ENCODE results near the gene FAM13A. TPM values are rescaled to one million over a fixed set of nuclear protein-coding genes. Genes with fewer than 3 reads are reported as not detected.

The FAM13A gene
- total RNA-seq, 2 donors from 2014 or later, result 27.2 to 107 TPM

GRCh38 chr4:88725143-88725542, 331.8 kb downstream of the FAM13A start:
- H3K36me3 ChIP-seq, result no peaks in the 10 kb centered on the region
- no peak overlapping the region for H3K27ac ChIP-seq
- no peak for DNase-seq (ENCODE audit: low spot score)
- no peaks in the 10 kb centered on the region for H3K27me3 ChIP-seq (replicated peaks; ENCODE audit: insufficient read depth)
- intact Hi-C loops (cut with DNase I), result no loop called here
- WGBS, result 85% methylated on average over 4 of the region's 4 CpGs
- no peak overlapping the region for H3K4me3 ChIP-seq
- TF ChIP-seq CTCF (IDR thresholded peaks at IDR 0.05), result no peak
- no peak for TF ChIP-seq POLR2A (IDR thresholded peaks at IDR 0.05)
- no peak for TF ChIP-seq POLR2AphosphoS5 (IDR thresholded peaks at IDR 0.05)
- H3K4me1 ChIP-seq (replicated peaks), result no peaks in the 10 kb centered on the region
- H3K9me3 ChIP-seq, result no peaks in the 10 kb centered on the region

GRCh38 chr4:88724406-88724805, 332.6 kb downstream of the FAM13A start:
- Histone ChIP-seq H3K9me3 (no peaks in the 10 kb centered on the region), H3K4me1 (replicated peaks) (no peaks in the 10 kb centered on the region), H3K36me3 (no peaks in the 10 kb centered on the region), H3K27ac (no peak overlapping the region), H3K4me3 (no peak overlapping the region), H3K27me3 (replicated peaks; ENCODE audit: insufficient read depth) (no peaks in the 10 kb centered on the region)
- no peak for DNase-seq (ENCODE audit: low spot score)
- WGBS, result 83% methylated on average over 2 of the region's 2 CpGs
- intact Hi-C loops (cut with DNase I), result no loop called here
- no peak for TF ChIP-seq POLR2AphosphoS5 (IDR thresholded peaks at IDR 0.05)
- TF ChIP-seq CTCF (IDR thresholded peaks at IDR 0.05), result no peak
- TF ChIP-seq POLR2A (IDR thresholded peaks at IDR 0.05), result no peak

- 76% methylated on average over 2 of the region's 2 CpGs for WGBS
- Histone ChIP-seq H3K36me3 (no peaks in the 10 kb centered on the region), H3K27me3 (replicated peaks; ENCODE audit: insufficient read depth) (no peaks in the 10 kb centered on the region), H3K27ac (no peak overlapping the region), H3K4me1 (replicated peaks) (no peaks in the 10 kb centered on the region), H3K9me3 (no peaks in the 10 kb centered on the region), H3K4me3 (no peak overlapping the region)
- DNase-seq (ENCODE audit: low spot score), result no peak
- TF ChIP-seq POLR2AphosphoS5 (IDR thresholded peaks at IDR 0.05) (no peak), CTCF (IDR thresholded peaks at IDR 0.05) (no peak)
- intact Hi-C loops (cut with DNase I), result no loop called here
These were observed 334.2 kb downstream of the FAM13A start for GRCh38 chr4:88722828-88723227.

GRCh38 chr4:88722276-88722780, 334.7 kb downstream of the FAM13A start:
- no peak for TF ChIP-seq POLR2AphosphoS5 (IDR thresholded peaks at IDR 0.05)
- no peak for TF ChIP-seq CTCF (IDR thresholded peaks at IDR 0.05)
- no peak for TF ChIP-seq POLR2A (IDR thresholded peaks at IDR 0.05)
- no peak overlapping the region for H3K27ac ChIP-seq
- no peak overlapping the region for H3K4me3 ChIP-seq
- no peaks in the 10 kb centered on the region for H3K9me3 ChIP-seq
- no peaks in the 10 kb centered on the region for H3K4me1 ChIP-seq (replicated peaks)
- H3K36me3 ChIP-seq, result no peaks in the 10 kb centered on the region
- no peaks in the 10 kb centered on the region for H3K27me3 ChIP-seq (replicated peaks; ENCODE audit: insufficient read depth)
- no peak for DNase-seq (ENCODE audit: low spot score)
- 77% methylated on average over 8 of the region's 10 CpGs for WGBS
- intact Hi-C loops (cut with DNase I), result no loop called here

Measured in prostate gland (tissue), 2 donors.